GM18526 (cell line): ENCODE data around the gene FRMD1.

Experiments used
- POLR2A ChIP-seq: IDR thresholded peaks from 3 replicates; pipeline ENCODE4 v1.6.1; 2011; ENCODE audit not compliant: insufficient read length; ENCODE audit errors: extremely low read depth

FRMD1 gene

DNA sequence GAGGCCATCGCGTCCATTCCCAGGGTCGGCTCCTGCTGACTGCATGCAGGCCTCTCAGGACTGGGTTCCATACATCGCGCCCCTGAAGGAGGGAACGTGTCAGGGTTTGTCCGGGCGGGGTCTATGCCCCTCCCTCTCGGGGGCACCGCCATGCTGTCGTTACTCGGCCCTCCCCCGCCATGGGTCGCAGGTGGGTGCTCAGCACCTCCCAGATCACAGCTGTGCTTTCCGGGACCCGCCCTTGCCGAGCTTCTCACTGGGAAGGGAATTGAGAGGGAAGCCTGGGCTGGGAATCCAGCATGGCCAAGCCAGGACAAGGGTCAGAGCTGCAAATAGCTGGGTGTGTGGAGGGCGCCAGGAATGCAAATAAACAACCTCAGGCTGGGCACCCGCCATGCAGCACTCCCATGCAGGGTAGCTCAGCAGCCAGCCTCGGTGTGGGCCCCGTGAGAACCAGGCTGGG lies at the start of gene FRMD1:
Gene FRMD1, minus strand, starts transcription at position 270 of the 463 bp plus-strand sequence. Its CDS starts 118 bp downstream, at position 152.
- TF ChIP-seq POLR2A: no peak

DNA sequence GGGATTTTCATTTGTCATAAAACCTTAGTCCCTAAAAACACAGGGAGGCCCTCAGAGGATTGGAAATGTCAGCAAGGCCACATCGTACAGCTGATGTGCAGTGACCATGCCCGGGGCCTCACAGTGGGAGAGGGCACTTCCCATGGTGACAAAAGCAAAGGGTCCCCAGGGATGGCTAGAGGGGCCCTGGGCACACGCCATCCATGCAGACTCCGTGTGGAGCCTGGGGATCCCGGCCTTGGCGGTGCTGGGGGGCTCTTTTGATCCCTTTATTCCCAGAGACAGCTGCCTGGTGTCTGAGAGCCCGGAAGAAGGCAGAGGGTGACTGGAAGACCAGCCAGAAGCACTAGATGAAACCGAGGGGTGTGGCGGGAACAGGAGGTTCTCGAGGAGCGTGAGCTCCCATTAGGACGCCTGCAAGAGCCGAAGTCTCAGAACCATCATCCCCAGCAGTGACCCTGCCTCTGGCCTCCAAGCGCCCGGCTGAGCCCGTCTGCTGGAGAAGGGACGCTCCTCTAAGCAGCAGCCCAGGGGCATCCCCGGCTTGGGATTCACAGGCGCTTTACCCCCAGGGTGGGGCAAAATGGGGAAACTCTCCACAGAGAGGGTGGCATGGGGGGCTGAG lies 49.1 kb upstream of the FRMD1 start:
- no peak for TF ChIP-seq POLR2A

DNA sequence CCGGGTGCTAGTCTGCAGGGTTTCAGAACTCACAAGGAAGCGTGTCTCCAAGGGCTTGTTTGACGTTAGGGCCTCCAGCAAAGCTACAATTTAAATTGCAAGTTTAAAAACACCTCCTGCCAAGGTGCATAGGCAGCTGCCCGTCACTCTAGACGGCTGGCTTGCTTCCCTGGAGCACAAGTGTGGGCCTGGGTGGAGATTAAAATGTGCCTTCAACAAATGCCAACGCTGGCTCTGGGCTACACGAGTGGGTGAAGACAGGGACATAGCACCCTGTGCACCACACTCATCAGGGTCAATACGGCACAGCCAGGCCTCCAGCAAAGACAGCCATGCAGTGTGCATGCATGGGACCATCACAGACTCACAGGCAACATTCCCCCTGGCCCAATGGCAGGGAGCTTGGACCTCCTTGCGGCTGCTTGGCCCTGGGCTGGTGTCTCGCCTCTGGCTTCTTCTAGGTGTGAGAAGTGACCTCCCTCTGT lies 48.4 kb upstream of the FRMD1 start:
- TF ChIP-seq POLR2A: no peak

DNA sequence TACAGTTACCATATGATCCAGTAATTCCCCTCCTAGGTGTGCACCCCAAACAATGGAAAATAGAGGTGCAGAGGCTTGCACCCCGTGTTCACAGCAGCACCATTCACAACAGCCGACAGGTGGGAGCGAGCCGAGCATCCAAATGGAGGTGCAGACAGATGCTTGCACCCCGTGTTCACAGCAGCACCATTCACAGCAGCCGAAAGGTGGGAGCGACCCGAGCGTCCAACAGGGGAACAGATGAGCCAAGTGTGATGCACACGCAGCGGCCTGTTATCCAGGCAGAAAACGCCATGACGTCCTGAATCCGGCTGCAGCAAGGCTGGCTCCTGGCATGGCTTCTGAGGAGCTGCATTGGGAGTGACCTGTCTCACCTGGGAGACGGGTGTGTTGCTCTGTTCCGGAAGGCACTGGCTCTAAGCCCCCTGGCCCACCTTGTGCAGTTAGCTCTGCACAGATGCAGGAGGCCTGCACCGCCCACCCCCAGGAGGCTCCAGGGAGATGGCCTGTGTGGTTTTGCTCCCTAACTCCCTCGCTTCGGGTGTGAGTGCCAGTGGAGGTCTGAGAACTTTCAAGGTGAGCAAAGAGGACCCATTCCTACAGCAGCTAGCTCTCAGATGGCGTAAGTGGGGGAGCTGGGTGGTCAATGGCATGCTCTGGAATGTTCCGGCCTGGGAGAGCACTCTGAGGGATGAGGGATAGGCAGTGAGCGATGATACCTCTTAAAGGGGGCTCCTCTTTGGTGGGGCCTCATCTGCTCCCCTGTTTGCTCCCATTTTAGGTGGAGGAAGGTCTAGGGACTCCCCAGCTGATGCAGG lies 47.8 kb upstream of the FRMD1 start:
- no peak for TF ChIP-seq POLR2A

DNA sequence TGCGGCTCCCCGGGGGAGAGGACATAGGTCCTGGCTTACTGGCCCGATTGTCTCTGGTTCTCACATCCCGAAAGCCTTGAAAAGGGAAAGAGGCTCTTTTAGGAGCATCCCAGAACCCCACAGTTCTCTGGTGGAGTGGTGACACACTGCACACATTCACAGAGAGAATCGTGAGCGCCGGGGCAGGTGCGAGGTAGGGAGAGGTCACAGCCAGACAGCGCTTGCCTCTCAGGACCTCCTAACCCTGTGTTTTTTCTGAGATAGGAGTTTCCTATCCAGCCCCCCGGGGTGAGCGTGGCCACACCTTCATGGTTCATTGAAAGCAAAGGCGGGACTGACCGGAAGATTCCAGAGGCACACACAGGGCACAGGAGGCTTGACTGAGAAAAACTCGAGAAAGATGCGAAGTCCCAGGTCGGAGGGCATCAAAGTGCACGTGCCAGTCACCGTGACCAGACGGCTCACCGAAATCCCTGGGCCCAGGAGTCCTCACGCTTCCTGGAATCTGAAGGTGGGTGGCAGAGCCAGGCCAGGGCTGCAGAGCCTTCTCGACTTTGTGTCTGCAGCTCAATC lies 46.5 kb upstream of the FRMD1 start:
- no peak for TF ChIP-seq POLR2A

DNA sequence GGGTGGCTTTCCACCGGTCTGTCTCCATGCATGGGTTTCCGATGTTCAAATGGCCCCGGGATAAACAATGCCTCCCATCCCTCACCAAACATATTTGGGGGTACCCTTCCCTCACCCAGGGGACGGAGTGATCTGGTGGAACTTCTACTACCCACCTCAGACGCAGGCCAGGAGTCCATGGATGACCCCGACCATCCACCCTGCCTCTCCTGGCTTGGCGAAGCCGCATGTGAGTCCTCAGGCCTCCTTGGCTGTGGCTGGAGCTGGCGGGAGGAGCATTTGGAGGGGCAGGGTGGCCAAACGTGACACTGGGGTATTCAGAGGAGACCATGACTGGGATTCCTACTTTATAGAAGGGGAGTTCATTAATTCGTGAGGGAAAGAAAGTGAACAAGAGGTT lies 45.9 kb upstream of the FRMD1 start:
- no peak for TF ChIP-seq POLR2A

DNA sequence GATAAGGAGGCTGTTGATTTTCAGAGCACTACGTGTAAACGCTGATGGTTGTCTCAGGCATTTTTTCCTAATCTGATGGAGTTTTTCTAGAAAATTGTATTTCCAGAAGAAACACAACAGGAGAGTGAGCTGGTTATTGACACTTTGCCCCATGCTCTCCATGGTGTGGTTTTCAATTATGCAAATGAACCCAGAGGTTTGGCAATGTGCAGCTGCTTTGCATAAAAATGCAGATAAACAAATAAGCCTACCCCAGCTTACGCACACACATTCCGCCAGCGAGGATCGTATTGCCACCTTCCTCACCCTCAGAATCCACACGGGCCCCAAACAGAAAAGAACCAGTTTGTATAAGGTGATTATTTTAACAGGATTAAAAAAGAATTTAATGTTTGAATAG lies 45.1 kb upstream of the FRMD1 start:
- TF ChIP-seq POLR2A: no peak

DNA sequence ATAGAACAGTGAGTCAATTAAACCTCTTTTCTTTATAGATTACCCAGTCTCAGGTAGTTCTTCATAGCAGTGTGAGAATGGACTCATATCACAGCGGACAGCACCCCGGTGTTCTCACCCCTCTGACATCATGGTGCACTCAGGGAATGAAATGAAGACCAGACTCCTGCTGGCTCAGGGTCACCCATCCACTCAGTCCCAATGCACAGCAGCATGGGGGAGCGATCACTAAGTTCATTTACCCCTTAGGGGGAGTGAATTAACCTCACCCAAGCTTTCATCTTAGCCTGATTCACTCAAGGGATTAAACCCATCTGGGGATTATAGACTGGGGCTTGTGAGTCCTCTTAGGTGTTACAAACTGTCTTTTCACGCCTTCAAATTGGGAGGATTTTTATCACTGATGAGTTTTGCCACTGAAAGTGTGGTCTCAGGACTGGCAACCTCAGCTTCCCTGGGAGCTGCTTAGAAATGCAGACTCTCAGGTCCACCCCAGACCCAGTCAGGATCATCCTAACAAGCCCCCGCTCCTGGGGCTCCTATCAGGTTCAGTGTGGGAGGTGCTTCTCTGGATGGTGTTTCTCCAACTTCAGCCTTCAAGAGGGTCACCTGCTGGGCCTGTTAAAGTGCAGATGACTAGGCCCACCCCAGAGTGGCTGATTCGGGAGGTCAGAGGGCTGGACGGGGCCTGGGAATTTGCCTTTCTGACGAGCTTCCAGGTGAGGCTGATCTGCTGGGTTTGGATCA lies 44.3 kb upstream of the FRMD1 start:
- no peak for TF ChIP-seq POLR2A

DNA sequence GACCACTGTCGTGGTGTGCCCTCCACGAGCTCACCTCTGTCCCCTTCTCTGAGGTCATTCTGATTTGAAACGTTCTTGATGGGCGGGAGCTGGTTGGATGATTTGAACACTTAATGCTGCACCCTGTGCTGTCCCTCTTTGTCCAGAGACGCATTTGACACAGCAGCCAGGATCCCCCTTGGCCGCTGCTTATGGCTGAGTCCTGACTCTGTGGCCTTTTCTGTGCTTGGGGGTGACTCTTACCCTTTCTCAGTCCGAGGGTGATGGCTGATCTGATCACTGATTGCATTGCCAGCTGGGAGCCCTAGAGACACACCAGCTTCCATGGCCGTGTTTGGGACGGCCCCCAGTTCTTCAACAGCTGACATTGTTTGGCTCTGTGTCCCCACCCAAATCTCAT lies 43.5 kb upstream of the FRMD1 start:
- TF ChIP-seq POLR2A: no peak

DNA sequence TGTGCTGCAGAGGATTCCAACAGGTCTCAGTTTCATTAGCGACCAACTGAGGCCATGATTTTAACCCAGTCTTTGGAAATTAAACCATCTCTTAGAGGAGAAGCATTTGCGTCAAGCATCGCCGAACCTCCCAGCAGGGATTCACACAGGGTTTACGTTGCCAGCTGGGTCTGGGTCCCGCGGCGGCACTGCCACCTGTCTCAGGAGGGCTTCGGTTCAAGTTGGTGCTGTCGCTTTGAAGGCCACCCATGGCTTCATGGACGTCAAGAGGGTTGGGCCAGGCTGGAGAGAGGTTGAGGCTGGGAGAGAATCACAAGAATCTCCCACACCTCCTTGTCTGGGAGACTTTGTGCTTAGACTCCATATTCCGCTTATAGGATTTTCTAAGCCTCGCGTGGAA lies 43.0 kb upstream of the FRMD1 start:
- TF ChIP-seq POLR2A: no peak

DNA sequence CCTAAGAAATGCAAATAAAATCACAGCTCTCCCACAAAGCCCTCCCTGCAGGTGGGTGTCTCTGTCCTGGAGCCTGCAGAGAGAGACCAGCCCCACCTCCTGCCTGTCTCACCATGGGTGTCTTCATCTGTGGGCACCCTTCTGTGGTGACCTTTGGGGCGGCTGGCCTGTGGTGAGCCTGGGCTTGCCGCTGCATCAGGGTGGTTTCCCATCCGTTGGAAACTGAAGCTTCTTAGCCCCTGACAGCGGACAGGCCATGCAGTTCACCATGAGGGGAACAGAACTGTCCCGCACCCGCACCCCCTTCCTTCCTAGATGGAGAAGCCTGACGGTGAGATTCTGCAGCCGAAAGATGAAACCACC lies 42.3 kb upstream of the FRMD1 start:
- no peak for TF ChIP-seq POLR2A

DNA sequence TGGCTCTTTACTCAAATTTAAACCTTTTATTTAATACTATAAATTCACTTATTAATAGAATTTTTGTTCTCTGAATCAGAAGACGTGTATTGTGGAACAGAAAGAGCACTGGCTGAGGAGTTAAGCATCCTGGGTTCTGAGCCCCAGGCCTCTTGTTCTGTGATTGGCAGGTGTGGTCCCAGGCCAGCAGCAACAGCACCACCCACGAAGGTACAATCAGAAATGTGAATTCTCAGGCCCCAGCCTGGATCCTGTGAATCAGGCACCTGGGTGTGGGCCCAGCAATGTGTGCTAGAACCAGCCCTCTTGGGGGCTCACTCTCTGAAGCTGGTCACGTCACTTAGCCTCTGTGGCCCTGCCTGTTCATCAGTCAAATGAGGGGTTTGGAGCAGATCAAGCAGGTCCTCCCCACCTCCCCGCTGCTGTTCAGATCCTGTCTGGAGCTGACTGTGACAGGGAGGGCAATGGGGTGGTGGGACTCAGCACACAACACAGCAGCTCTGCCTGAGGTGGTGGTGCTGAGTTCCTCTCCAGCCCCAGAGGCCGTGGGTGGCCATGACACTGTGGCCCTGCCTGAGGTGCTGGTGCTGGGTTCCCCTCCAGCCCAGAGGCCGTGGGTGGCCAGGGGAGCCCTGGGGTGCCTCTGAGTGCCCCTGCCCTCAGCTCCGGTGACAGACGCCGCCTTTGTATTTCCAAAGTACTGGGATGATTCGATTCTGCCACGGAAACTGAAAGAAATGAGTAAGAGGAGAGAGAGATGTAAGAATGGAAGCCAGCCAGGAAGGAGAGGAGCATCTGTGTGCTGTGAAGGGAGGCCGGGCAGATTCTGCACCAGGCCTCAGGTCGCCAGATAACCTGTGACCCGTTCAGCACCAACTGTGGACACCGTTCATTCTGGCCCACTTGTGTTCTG lies 41.6 kb upstream of the FRMD1 start:
- TF ChIP-seq POLR2A: no peak

DNA sequence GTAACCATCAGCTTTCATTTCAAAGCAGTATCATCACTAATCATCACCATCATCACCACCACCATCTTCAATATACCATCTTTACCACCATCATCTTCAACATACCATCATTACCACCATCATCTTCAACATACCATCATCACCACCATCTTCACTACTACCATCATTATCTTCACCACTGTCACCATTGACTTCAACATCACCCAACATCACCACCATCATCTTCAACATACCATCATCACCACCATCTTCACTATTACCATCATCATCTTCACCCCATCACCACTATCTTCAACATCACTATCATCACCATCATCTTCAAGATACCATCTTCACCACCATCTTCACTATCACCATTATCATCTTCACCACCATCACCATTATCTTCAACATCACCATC lies 40.5 kb upstream of the FRMD1 start:
- TF ChIP-seq POLR2A: no peak

DNA sequence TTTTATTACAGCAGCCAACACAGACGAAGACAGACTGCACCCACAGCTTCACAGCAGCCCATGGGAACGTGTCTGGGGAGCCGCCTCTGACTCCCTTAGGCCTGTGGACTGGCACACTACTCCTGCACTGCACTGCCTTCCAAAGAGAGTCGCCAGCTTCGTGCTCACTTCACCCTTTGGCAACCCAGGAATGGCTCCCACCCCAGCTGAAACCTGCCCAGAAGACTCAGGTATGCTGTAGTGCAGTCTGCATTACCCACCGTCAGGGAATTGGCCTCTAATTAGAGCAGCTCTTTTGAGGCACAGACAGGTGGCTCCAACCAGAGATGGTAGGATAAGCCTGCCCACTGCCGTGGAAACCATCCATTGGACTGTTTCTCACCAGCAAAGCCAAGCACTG lies 39.9 kb upstream of the FRMD1 start:
- TF ChIP-seq POLR2A: no peak
